IMR-90 (cell line): ENCODE measurements around the gene ZNFX1. TPM values are rescaled to one million over a fixed set of nuclear protein-coding genes. Genes with fewer than 3 reads are reported as not detected.

Experiments
- ATAC-seq: fragments of 200-7000 bp; cut with Tn5 transposase; 2 replicates; pipeline ENCODE4 v1.9.1; 2020; ENCODE audit warnings: low read depth, mild to moderate bottlenecking, moderate library complexity
- BruUV-seq: library from RNA; stranded (reverse); fragments of 400-500 nt; replicated peaks from 2 replicates; lab custom pipeline; 2021; lab: Mats Ljungman, UMichigan
- CTCF ChIA-PET: fragments of 300-600 bp; formaldehyde crosslinking; extraction: SDS; loops from one replicate; lab custom pipeline; 2021; ENCODE audit warnings: antibody characterized with exemption; lab: Yijun Ruan, JAX
- POLR2A ChIA-PET: fragments of 300-600 bp; sonication (Branson Sonifier 250); formaldehyde crosslinking; loops from one replicate; lab custom pipeline; 2022; ENCODE audit warnings: antibody characterized with exemption; ENCODE audit not compliant: unreplicated experiment; lab: Charles Lee
- DNase-seq: peaks from one replicate; pipeline ENCODE4 v3.0.0; 2013
- H2AFZ ChIP-seq: replicated peaks from 2 replicates; pipeline ENCODE3; 2013; ENCODE audit warnings: low read length, mild to moderate bottlenecking; ENCODE audit not compliant: poor library complexity
- H2AK5ac ChIP-seq: 2 replicates; pipeline ENCODE4 v1.6.1; 2013; ENCODE audit warnings: low read depth, low read length, inconsistent platforms
- H2AK9ac ChIP-seq: replicated peaks from 2 replicates; pipeline ENCODE3; 2013; ENCODE audit warnings: mild to moderate bottlenecking, low read depth, low read length, moderate library complexity; ENCODE audit not compliant: poor library complexity
- H2BK120ac ChIP-seq: 2 replicates; pipeline ENCODE4 v1.6.1; 2013; ENCODE audit warnings: low read depth, low read length, inconsistent platforms
- H2BK15ac ChIP-seq: 3 replicates; pipeline ENCODE4 v1.6.1; 2013; ENCODE audit warnings: low read depth, low read length, inconsistent platforms
- H2BK20ac ChIP-seq: 2 replicates; pipeline ENCODE4 v1.6.1; 2013; ENCODE audit warnings: low read depth, mild to moderate bottlenecking, inconsistent platforms, low read length, moderate library complexity
- H2BK5ac ChIP-seq: 2 replicates; pipeline ENCODE4 v1.6.1; 2013; ENCODE audit warnings: mild to moderate bottlenecking, low read depth, low read length, inconsistent platforms; ENCODE audit not compliant: poor library complexity, severe bottlenecking
- H3K14ac ChIP-seq: replicated peaks from 2 replicates; pipeline ENCODE4 v1.6.1; 2013; ENCODE audit warnings: low read depth, low read length, inconsistent platforms
- H3K18ac ChIP-seq: 2 replicates; pipeline ENCODE4 v1.6.1; 2013; ENCODE audit warnings: low read depth, low read length, control low read depth
- H3K23ac ChIP-seq: 2 replicates; pipeline ENCODE4 v1.6.1; 2013; ENCODE audit warnings: low read depth, low read length, inconsistent platforms
- H3K27ac ChIP-seq: 2 replicates; pipeline ENCODE4 v1.5.1; 2013; ENCODE audit warnings: mild to moderate bottlenecking, control low read depth, low read length; ENCODE audit not compliant: insufficient read depth
- H3K27me3 ChIP-seq: 2 replicates; pipeline ENCODE4 v1.6.1; 2013; ENCODE audit warnings: low read length; ENCODE audit not compliant: control insufficient read depth, insufficient read depth
- H3K36me3 ChIP-seq: 2 replicates; pipeline ENCODE4 v1.6.1; 2013; ENCODE audit warnings: low read length, mixed read lengths; ENCODE audit not compliant: control insufficient read depth, insufficient read depth
- H3K4ac ChIP-seq: 2 replicates; pipeline ENCODE4 v1.6.1; 2013; ENCODE audit warnings: low read depth, low read length, inconsistent platforms
- H3K4me1 ChIP-seq: 2 replicates; pipeline ENCODE4 v1.6.1; 2013; ENCODE audit warnings: low read length, mixed read lengths; ENCODE audit not compliant: control insufficient read depth, insufficient read depth
- H3K4me2 ChIP-seq: 2 replicates; pipeline ENCODE4 v1.6.1; 2013; ENCODE audit warnings: low read depth, mild to moderate bottlenecking, control low read depth, low read length, moderate library complexity
- H3K4me3 ChIP-seq: 2 replicates; pipeline ENCODE4 v1.5.1; 2013; ENCODE audit warnings: low read depth, mild to moderate bottlenecking, control low read depth, low read length, moderate library complexity; ENCODE audit not compliant: insufficient read depth
- H3K56ac ChIP-seq: 2 replicates; pipeline ENCODE4 v1.6.1; 2013; ENCODE audit warnings: low read length, inconsistent platforms; ENCODE audit not compliant: insufficient read depth; ENCODE audit errors: extremely low read depth
- H3K79me1 ChIP-seq, 2 experiments: 2 replicates each; pipeline ENCODE4 v1.6.1; 2013; ENCODE audit warnings: low read length in 2 of 2, inconsistent platforms in 1 of 2, low read depth in 1 of 2
- H3K9ac ChIP-seq: 2 replicates; pipeline ENCODE4 v1.6.1; 2013; ENCODE audit warnings: low read depth, low read length, control low read depth
- H3K9me1 ChIP-seq: 2 replicates; pipeline ENCODE4 v1.6.1; 2013; ENCODE audit warnings: low read length, inconsistent platforms; ENCODE audit not compliant: insufficient read depth
- H3K9me3 ChIP-seq: 2 replicates; pipeline ENCODE4 v1.6.1; 2013; ENCODE audit warnings: low read length; ENCODE audit not compliant: control insufficient read depth, insufficient read depth
- H4K20me1 ChIP-seq: 2 replicates; pipeline ENCODE4 v1.6.1; 2013; ENCODE audit warnings: low read length, inconsistent platforms; ENCODE audit not compliant: insufficient read depth
- H4K5ac ChIP-seq: 2 replicates; pipeline ENCODE4 v1.6.1; 2013; ENCODE audit warnings: mild to moderate bottlenecking, low read depth, low read length, control low read depth
- H4K8ac ChIP-seq, 2 experiments: 2 replicates each; pipeline ENCODE4 v1.6.1; 2013; ENCODE audit warnings: low read depth in 2 of 2, low read length in 2 of 2, control low read depth in 1 of 2, inconsistent platforms in 1 of 2
- H4K91ac ChIP-seq: 2 replicates; pipeline ENCODE4 v1.6.1; 2013; ENCODE audit warnings: low read depth, low read length, inconsistent platforms; ENCODE audit not compliant: insufficient read depth
- BHLHE40 ChIP-seq: fragments of 150-350 bp; IDR thresholded peaks from 2 replicates; pipeline ENCODE4 v1.6.1; 2016; ENCODE audit warnings: mild to moderate bottlenecking, low read depth, low read length
- CEBPB ChIP-seq: IDR thresholded peaks from 2 replicates; pipeline ENCODE4 v1.6.1; 2012; ENCODE audit warnings: low read depth, low read length, improper control_type of control experiment
- CHD1 ChIP-seq: IDR thresholded peaks from 2 replicates; pipeline ENCODE4 v1.6.1; 2012; ENCODE audit warnings: low read depth, low read length, improper control_type of control experiment
- CTCF ChIP-seq: conservative IDR thresholded peaks from 2 replicates; pipeline ENCODE4 v1.5.1; 2012; ENCODE audit warnings: mild to moderate bottlenecking, low read depth, low read length, improper control_type of control experiment
- ELK1 ChIP-seq: fragments of 150-350 bp; IDR thresholded peaks from 2 replicates; pipeline ENCODE4 v1.6.1; 2016; ENCODE audit warnings: low read depth, mild to moderate bottlenecking, low read length, moderate library complexity, borderline replicate concordance
- FOS ChIP-seq: fragments of 150-350 bp; IDR thresholded peaks from 2 replicates; pipeline ENCODE4 v1.6.1; 2016; ENCODE audit warnings: low read depth, low read length
- MAZ ChIP-seq: IDR thresholded peaks from 2 replicates; pipeline ENCODE4 v1.6.1; 2012; ENCODE audit warnings: low read depth, mild to moderate bottlenecking, low read length, improper control_type of control experiment, moderate library complexity, borderline replicate concordance
- NFE2L2 ChIP-seq: fragments of 150-350 bp; IDR thresholded peaks from 2 replicates; pipeline ENCODE4 v1.6.1; 2016; ENCODE audit warnings: low read depth, mild to moderate bottlenecking, low read length
- POLR2A ChIP-seq: IDR thresholded peaks from 2 replicates; pipeline ENCODE4 v1.6.1; 2012; ENCODE audit warnings: mild to moderate bottlenecking, low read depth, low read length
- RAD21 ChIP-seq: IDR thresholded peaks from 2 replicates; pipeline ENCODE4 v1.6.1; 2012; ENCODE audit warnings: low read length, improper control_type of control experiment
- RCOR1 ChIP-seq: IDR thresholded peaks from 2 replicates; pipeline ENCODE4 v1.6.1; 2012; ENCODE audit warnings: mild to moderate bottlenecking, low read length, improper control_type of control experiment; ENCODE audit not compliant: insufficient replicate concordance
- RFX5 ChIP-seq: IDR thresholded peaks from 2 replicates; pipeline ENCODE4 v1.8.0; 2012; ENCODE audit warnings: low read depth, mild to moderate bottlenecking, low read length, moderate library complexity
- SMC3 ChIP-seq: fragments of 150-350 bp; IDR thresholded peaks from 2 replicates; pipeline ENCODE4 v1.6.1; 2016; ENCODE audit warnings: low read depth, mild to moderate bottlenecking, antibody characterized with exemption, low read length, moderate library complexity
- USF2 ChIP-seq: fragments of 150-350 bp; IDR thresholded peaks from 2 replicates; pipeline ENCODE4 v1.6.1; 2017; ENCODE audit warnings: mild to moderate bottlenecking, antibody characterized with exemption, low read length, low read depth
- whole genome bisulfite sequencing, 2 experiments: methylation state at CpG; one replicate each; pipeline versions ENCODE4 v1.1.5 to v1.1.7; 2013; ENCODE audit warnings: missing lambda C conversion rate in 2 of 2; ENCODE audit not compliant: insufficient read length in 1 of 2; ENCODE audit errors: extremely low coverage in 2 of 2; 5-methylcytosine and 5-hydroxymethylcytosine counted together
- dilution Hi-C: fragments of 300-500 bp; cut with HindIII; formaldehyde crosslinking; loops from one replicate; pipeline ENCODE4 v1.14.3; 2018; ENCODE audit warnings: low sequenced_read_pairs; ENCODE audit not compliant: unreplicated experiment
- in situ Hi-C: fragments of 300-500 bp; cut with MboI; formaldehyde crosslinking; loops from 3 replicates; pipeline ENCODE4 v1.14.3; 2019; ENCODE audit warnings: low sequenced_read_pairs, inconsistent platforms, mixed read lengths
- intact Hi-C: fragments of 100-400 bp; cut with micrococcal nuclease; formaldehyde crosslinking; loops from 2 replicates; pipeline ENCODE4 v1.10.0; 2022
- polyA plus RNA-seq, 3 experiments: library from polyadenylated mRNA; depleted of rRNA; stranded (reverse); fragments of >200 nt; gene quantifications; 2 replicates each; pipeline ENCODE4 v1.2.3, GENCODE V29; 2012; ENCODE audit warnings: low replicate concordance in 1 of 3
- total RNA-seq: library from RNA; depleted of rRNA; stranded (reverse); fragments of >200 nt; gene quantifications from 2 replicates; pipeline ENCODE4 v1.2.3, GENCODE V29; 2012

The ZNFX1 gene
- total and polyA plus RNA-seq, 2 of the 4 experiments (the other 2 are of a cell fraction): 10.9 to 60.9 TPM

GRCh38 chr20:49229381-49229780 lies 48.5 kb downstream of the ZNFX1 start:
- H3K4me2 ChIP-seq: no peak overlapping the region
- H4K8ac ChIP-seq: no peak overlapping the region
- H2AK5ac ChIP-seq: no peak overlapping the region
- no peak overlapping the region for H4K91ac ChIP-seq
- no peak overlapping the region for H2BK15ac ChIP-seq
- H2AK9ac ChIP-seq: no peak overlapping the region
- dilution Hi-C loops: no loop called here
- no peaks in the 10 kb centered on the region for H4K20me1 ChIP-seq
- TF ChIP-seq USF2 (no peak), CTCF (no peak), ELK1 (no peak), POLR2A (no peak), RFX5 (no peak), RCOR1 (no peak), RAD21 (no peak), FOS (no peak), CEBPB (no peak), MAZ (no peak), CHD1 (no peak), NFE2L2 (no peak), SMC3 (no peak), BHLHE40 (no peak)
- no peak overlapping the region for H2BK120ac ChIP-seq
- H3K9ac ChIP-seq: no peak overlapping the region
- no peak overlapping the region for H3K4ac ChIP-seq
- H3K4me1 ChIP-seq: peaks cover 3% of the 10 kb centered on the region; the same call in 1 of the 2 replicates
- no peak overlapping the region for H4K5ac ChIP-seq
- H2BK20ac ChIP-seq: no peak overlapping the region
- no peak overlapping the region for H3K23ac ChIP-seq
- peaks cover 0 to 3% of the 10 kb centered on the region in 2 experiments; a peak in 1 of 4 replicates for H3K79me1 ChIP-seq
- H3K9me3 ChIP-seq: no peaks in the 10 kb centered on the region
- peaks cover 61% of the 10 kb centered on the region for H3K36me3 ChIP-seq
- no peak for DNase-seq
- no peak overlapping the region for H3K18ac ChIP-seq
- no peaks in the 10 kb centered on the region for H3K9me1 ChIP-seq
- in situ Hi-C loops: no loop called here
- BruUV-seq: no TSS peak
- H2BK5ac ChIP-seq: no peak overlapping the region
- H3K56ac ChIP-seq: no peak overlapping the region
- H2AFZ ChIP-seq: no peak overlapping the region
- no peak overlapping the region for H3K14ac ChIP-seq
- ChIA-PET CTCF (interaction anchor here (0.6 to 0.7 kb wide), 2 partner anchors 91 to 377 kb away, joined by 3 to 4 read pairs; no protein-coding TSS in a partner anchor), POLR2A (no interaction called here)
- no peak for ATAC-seq
- intact Hi-C loops: no loop called here
- H3K27ac ChIP-seq: no peak overlapping the region
- H3K4me3 ChIP-seq: no peak overlapping the region
- WGBS, 2 experiments: no CpG with 5 or more reads among the region's 2 CpGs
- H3K27me3 ChIP-seq: no peaks in the 10 kb centered on the region
